Hepatocyte (in vitro differentiated cells): ENCODE measurements around the gene CHFR. TPM values are rescaled to one million over a fixed set of nuclear protein-coding genes. Genes with fewer than 3 reads are reported as not detected.

Experiments used
- DNase-seq: peaks from one replicate; pipeline ENCODE4 v3.0.0-alpha.2; 2016; ENCODE audit warnings: low spot score
- H2AFZ ChIP-seq: fragments of 200-600 bp; sonication (generic); 2 replicates; pipeline ENCODE4 v1.6.0; 2016; ENCODE audit warnings: antibody characterized with exemption, mild to moderate bottlenecking
- H3K27ac ChIP-seq: fragments of 200-600 bp; sonication (generic); 2 replicates; pipeline ENCODE4 v1.5.1; 2016; ENCODE audit warnings: mild to moderate bottlenecking
- H3K27me3 ChIP-seq: fragments of 200-600 bp; sonication (generic); 2 replicates; pipeline ENCODE4 v1.6.1; 2016
- H3K36me3 ChIP-seq: fragments of 200-600 bp; sonication (generic); replicated peaks from 2 replicates; pipeline ENCODE4 v1.5.1; 2016; ENCODE audit warnings: low read depth; ENCODE audit not compliant: insufficient read depth
- H3K4me1 ChIP-seq: fragments of 200-600 bp; sonication (generic); 2 replicates; pipeline ENCODE4 v1.5.1; 2016; ENCODE audit warnings: mild to moderate bottlenecking, moderate library complexity; ENCODE audit not compliant: insufficient read depth
- H3K4me2 ChIP-seq: fragments of 200-600 bp; sonication (generic); 2 replicates; pipeline ENCODE4 v1.6.0; 2016
- H3K4me3 ChIP-seq: fragments of 200-600 bp; sonication (generic); 2 replicates; pipeline ENCODE4 v1.5.1; 2016; ENCODE audit warnings: mild to moderate bottlenecking
- H3K79me2 ChIP-seq: fragments of 200-600 bp; sonication (generic); 2 replicates; pipeline ENCODE4 v1.6.0; 2017; ENCODE audit warnings: mild to moderate bottlenecking
- H3K9me2 ChIP-seq: fragments of 200-600 bp; sonication (generic); replicated peaks from 2 replicates; pipeline ENCODE4 v1.6.0; 2017; ENCODE audit warnings: mild to moderate bottlenecking; ENCODE audit not compliant: insufficient read depth
- H3K9me3 ChIP-seq: fragments of 200-600 bp; sonication (generic); 2 replicates; pipeline ENCODE4 v1.5.1; 2016; ENCODE audit warnings: low read depth, mild to moderate bottlenecking
- H4K20me1 ChIP-seq: fragments of 200-600 bp; sonication (generic); 2 replicates; pipeline ENCODE4 v1.6.0; 2016; ENCODE audit warnings: mild to moderate bottlenecking; ENCODE audit not compliant: insufficient read depth, poor library complexity, severe bottlenecking
- CTCF ChIP-seq: fragments of 200-600 bp; sonication (generic); IDR thresholded peaks from 2 replicates; pipeline ENCODE4 v1.5.1; 2016; ENCODE audit warnings: antibody characterized with exemption, mild to moderate bottlenecking; ENCODE audit not compliant: poor library complexity
- EZH2 ChIP-seq: fragments of 200-600 bp; sonication (generic); IDR thresholded peaks from 2 replicates; pipeline ENCODE4 v1.6.1; 2016; ENCODE audit warnings: antibody characterized with exemption, mild to moderate bottlenecking, borderline replicate concordance
- EZH2phosphoT487 ChIP-seq: fragments of 200-600 bp; sonication (generic); IDR thresholded peaks from one replicate; pipeline ENCODE4 v1.6.1; 2018; ENCODE audit warnings: antibody characterized with exemption, mild to moderate bottlenecking, low read depth, moderate library complexity; ENCODE audit not compliant: unreplicated experiment, severe bottlenecking
- whole genome bisulfite sequencing: methylation state at CpG from one replicate; pipeline ENCODE4 v1.1.6; 2016; ENCODE audit warnings: low lambda C conversion rate; ENCODE audit errors: missing lambda C conversion rate; 5-methylcytosine and 5-hydroxymethylcytosine counted together
- polyA plus RNA-seq: library from polyadenylated mRNA; unstranded; fragments of >200 nt; fragmentation: Nextera tagmentation; extraction: Ambion mirVana; gene quantifications from 2 replicates; pipeline ENCODE4 v1.2.1, GENCODE V29; 2016
- total RNA-seq: library from RNA; depleted of rRNA; stranded (reverse); fragments of >200 nt; gene quantifications from 2 replicates; pipeline ENCODE4 v1.2.3, GENCODE V29; 2014

CHFR gene
- total and polyA plus RNA-seq, 2 experiments from 2014 or later: 33.4 to 36.8 TPM

GRCh38 chr12:132925597-132926414, 38.4 kb upstream of the CHFR start:
- H3K27ac ChIP-seq: no peak overlapping the region
- H3K79me2 ChIP-seq: no peaks in the 10 kb centered on the region
- peak overlapping the region; percentile 13 for H3K4me3 ChIP-seq
- WGBS: 96% methylated on average over 8 of the region's 8 CpGs
- H2AFZ ChIP-seq: no peak overlapping the region
- H3K4me1 ChIP-seq: no peaks in the 10 kb centered on the region
- H3K36me3 ChIP-seq: peaks cover 23% of the 10 kb centered on the region
- no peak for DNase-seq
- no peaks in the 10 kb centered on the region for H4K20me1 ChIP-seq
- H3K4me2 ChIP-seq: no peak overlapping the region
- no peaks in the 10 kb centered on the region for H3K27me3 ChIP-seq
- peaks cover 84% of the 10 kb centered on the region for H3K9me3 ChIP-seq
- TF ChIP-seq EZH2phosphoT487: no peak
- no peak for TF ChIP-seq CTCF
- no peak for TF ChIP-seq EZH2
- no peaks in the 10 kb centered on the region for H3K9me2 ChIP-seq

GRCh38 chr12:132924356-132924755, 37.0 kb upstream of the CHFR start:
- Histone ChIP-seq H3K9me2 (no peaks in the 10 kb centered on the region), H3K9me3 (peaks cover 73% of the 10 kb centered on the region), H3K4me1 (no peaks in the 10 kb centered on the region), H4K20me1 (no peaks in the 10 kb centered on the region), H3K36me3 (peaks cover 23% of the 10 kb centered on the region), H3K79me2 (no peaks in the 10 kb centered on the region), H3K27ac (no peak overlapping the region), H3K4me2 (no peak overlapping the region), H3K27me3 (no peaks in the 10 kb centered on the region), H2AFZ (no peak overlapping the region), H3K4me3 (no peak overlapping the region)
- DNase-seq: no peak
- 96% methylated on average over 3 of the region's 3 CpGs for WGBS
- TF ChIP-seq EZH2phosphoT487 (no peak), EZH2 (no peak), CTCF (no peak)

- Histone ChIP-seq H3K27ac (no peak overlapping the region), H3K79me2 (no peaks in the 10 kb centered on the region), H3K4me1 (no peaks in the 10 kb centered on the region), H3K36me3 (peaks cover 23% of the 10 kb centered on the region), H3K9me2 (no peaks in the 10 kb centered on the region), H3K4me3 (no peak overlapping the region), H3K4me2 (no peak overlapping the region), H3K27me3 (no peaks in the 10 kb centered on the region), H2AFZ (no peak overlapping the region), H3K9me3 (peaks cover 64% of the 10 kb centered on the region), H4K20me1 (no peaks in the 10 kb centered on the region)
- no peak for TF ChIP-seq EZH2phosphoT487
- TF ChIP-seq CTCF: no peak
- TF ChIP-seq EZH2: no peak
- DNase-seq: no peak
- WGBS: 63% methylated on average over 1 of the region's 1 CpG
These were observed 36.0 kb upstream of the CHFR start for GRCh38 chr12:132923356-132923909.
